ENCODE data around the gene CNTNAP5. TPM values are rescaled to one million over a fixed set of nuclear protein-coding genes. Genes with fewer than 3 reads are reported as not detected.

Gene CNTNAP5
- total RNA-seq, 2 donors from 2014 or later: not detected

DNA sequence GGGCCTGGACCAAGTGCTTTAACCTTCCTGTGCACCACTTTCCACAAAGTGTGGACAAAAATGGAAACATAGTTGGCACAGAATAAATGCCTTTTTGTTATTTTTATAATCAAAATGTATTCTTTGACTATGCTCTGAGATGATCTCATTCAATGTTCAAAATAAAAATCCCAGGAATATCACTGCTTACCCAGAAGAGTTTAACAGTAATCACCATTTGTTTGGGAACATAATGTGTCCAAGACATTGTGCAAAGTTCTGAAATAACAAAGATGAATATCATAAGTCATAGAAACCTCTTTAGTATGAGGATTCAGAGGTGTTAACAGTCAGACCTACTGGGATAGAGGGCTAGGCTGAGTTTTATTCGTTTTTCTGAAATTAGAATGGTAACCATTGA is 668.1 kb downstream of the CNTNAP5 start:
- Histone ChIP-seq H3K4me1 (ENCODE audit: control insufficient read depth in 1 of 2, low read depth in 2 of 2) (peaks cover 0 to 16% of the 10 kb centered on the region in 2 donors), H3K27me3 (replicated peaks; ENCODE audit: insufficient read depth) (no peaks in the 10 kb centered on the region), H3K9me3 (peaks cover 5% of the 10 kb centered on the region), H3K27ac (no peak overlapping the region), H3K36me3 (no peaks in the 10 kb centered on the region), H3K4me3 (no peak overlapping the region)
- no peak for TF ChIP-seq CTCF (IDR thresholded peaks at IDR 0.05)
- ATAC-seq (ENCODE audit: insufficient number of reproducible peaks, low FRiP score, low read depth) (no peak), DNase-seq (ENCODE audit: low spot score) (no peak)

DNA sequence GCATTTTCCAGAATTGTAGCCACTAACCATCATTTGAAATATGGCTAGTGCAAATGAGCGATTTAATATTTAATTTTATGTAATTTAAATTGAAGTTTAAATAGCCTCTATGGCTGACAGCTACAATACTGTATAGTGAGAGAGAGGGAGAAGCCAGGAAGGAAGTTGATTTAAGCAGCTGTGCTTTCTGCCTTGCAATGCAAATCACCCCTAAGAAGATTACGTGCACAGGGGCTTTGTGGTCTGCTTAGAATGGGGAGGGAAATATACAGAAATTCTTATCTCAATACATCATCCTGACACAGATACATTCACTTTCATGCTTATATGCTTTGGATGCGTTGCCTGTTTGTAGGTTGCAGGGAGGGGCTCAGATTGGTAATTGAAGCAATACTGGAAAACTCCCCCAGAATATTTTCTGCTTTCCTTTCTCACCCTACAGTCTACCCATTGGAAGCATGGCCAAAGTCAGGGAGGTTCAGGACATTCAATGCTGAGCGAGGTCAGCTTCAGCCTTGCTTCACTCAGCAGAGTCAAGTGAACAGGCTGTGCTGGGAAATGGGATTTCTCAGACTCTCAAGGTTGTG is 674.0 kb downstream of the CNTNAP5 start:
- Histone ChIP-seq H3K27ac (no peak overlapping the region), H3K4me3 (no peak overlapping the region), H3K4me1 (ENCODE audit: control insufficient read depth in 1 of 2, low read depth in 2 of 2) (no peaks in the 10 kb centered on the region), H3K36me3 (no peaks in the 10 kb centered on the region), H3K9me3 (no peaks in the 10 kb centered on the region), H3K27me3 (replicated peaks; ENCODE audit: insufficient read depth) (no peaks in the 10 kb centered on the region)
- DNase-seq (ENCODE audit: low spot score) (no peak), ATAC-seq (ENCODE audit: insufficient number of reproducible peaks, low FRiP score, low read depth) (no peak)
- TF ChIP-seq CTCF (IDR thresholded peaks at IDR 0.05): no peak

- no peaks in the 10 kb centered on the region for H3K36me3 ChIP-seq
- H3K27me3 ChIP-seq (replicated peaks; ENCODE audit: insufficient read depth): no peaks in the 10 kb centered on the region
- H3K27ac ChIP-seq: no peak overlapping the region
- no peak for TF ChIP-seq CTCF (IDR thresholded peaks at IDR 0.05)
- DNase-seq (ENCODE audit: low spot score) (no peak), ATAC-seq (ENCODE audit: insufficient number of reproducible peaks, low FRiP score, low read depth) (no peak)
- H3K4me1 ChIP-seq (ENCODE audit: control insufficient read depth in 1 of 2, low read depth in 2 of 2): no peaks in the 10 kb centered on the region
- no peaks in the 10 kb centered on the region for H3K9me3 ChIP-seq
- H3K4me3 ChIP-seq: no peak overlapping the region
Measured at GRCh38 chr2:124702777-124703176, 677.7 kb downstream of the CNTNAP5 start.

DNA sequence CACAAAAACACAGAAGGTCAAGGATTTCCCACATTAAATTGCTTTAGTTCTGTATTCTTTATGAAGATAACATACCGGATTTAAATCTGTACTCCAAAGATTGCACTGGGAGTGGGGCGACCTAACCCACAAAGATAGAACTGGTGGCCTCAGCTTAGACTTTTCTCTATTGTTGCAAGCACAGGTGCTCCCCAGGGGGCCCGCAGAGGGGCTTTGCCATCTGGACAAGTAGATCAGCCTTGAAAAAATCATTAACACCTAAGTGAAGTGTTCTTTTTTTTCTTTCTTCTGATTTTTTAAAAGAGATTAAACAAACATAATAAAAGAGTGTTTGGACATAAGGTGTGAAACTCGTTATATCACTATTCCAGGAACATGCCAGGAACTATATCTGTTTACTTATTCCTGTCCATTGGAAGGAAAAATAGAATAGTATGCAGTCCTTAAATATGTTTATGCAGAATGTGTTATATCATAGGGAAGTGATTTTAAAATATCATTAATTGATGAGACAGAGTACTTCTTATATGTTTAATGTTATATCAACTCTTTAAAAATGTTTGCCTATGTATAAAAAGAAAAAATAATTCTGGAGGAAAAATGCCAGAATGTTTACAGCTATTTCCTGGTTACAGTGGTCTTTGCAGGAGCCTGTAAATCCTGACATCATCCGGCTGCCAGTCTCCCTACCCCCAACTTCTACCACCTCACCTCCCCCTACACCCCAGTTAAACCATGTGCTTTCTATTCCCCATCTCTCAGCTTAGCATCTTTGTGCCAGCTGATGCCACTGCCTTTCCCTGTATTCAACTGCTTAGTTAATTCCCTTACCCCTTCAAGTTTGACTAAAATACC is 679.2 kb downstream of the CNTNAP5 start:
- Histone ChIP-seq H3K4me1 (ENCODE audit: control insufficient read depth in 1 of 2, low read depth in 2 of 2) (no peaks in the 10 kb centered on the region), H3K27me3 (replicated peaks; ENCODE audit: insufficient read depth) (no peaks in the 10 kb centered on the region), H3K27ac (no peak overlapping the region), H3K4me3 (no peak overlapping the region), H3K36me3 (no peaks in the 10 kb centered on the region), H3K9me3 (no peaks in the 10 kb centered on the region)
- ATAC-seq (ENCODE audit: insufficient number of reproducible peaks, low FRiP score, low read depth): no peak
- DNase-seq (ENCODE audit: low spot score): no peak
- no peak for TF ChIP-seq CTCF (IDR thresholded peaks at IDR 0.05)

- DNase-seq (ENCODE audit: low spot score) (no peak), ATAC-seq (ENCODE audit: insufficient number of reproducible peaks, low FRiP score, low read depth) (no peak)
- no peaks in the 10 kb centered on the region for H3K4me1 ChIP-seq (ENCODE audit: control insufficient read depth in 1 of 2, low read depth in 2 of 2)
- no peaks in the 10 kb centered on the region for H3K36me3 ChIP-seq
- H3K9me3 ChIP-seq: no peaks in the 10 kb centered on the region
- TF ChIP-seq CTCF (IDR thresholded peaks at IDR 0.05): no peak
- H3K27me3 ChIP-seq (replicated peaks; ENCODE audit: insufficient read depth): no peaks in the 10 kb centered on the region
- no peak overlapping the region for H3K4me3 ChIP-seq
- no peak overlapping the region for H3K27ac ChIP-seq
Measured at GRCh38 chr2:124708661-124709060, 683.6 kb downstream of the CNTNAP5 start.
